ENCODE results near the gene PTBP2.

The PTBP2 gene

GRCh38 chr1:96815914-96816313 is 94.3 kb downstream of the PTBP2 start:
- Histone ChIP-seq H3K4me1 (ENCODE audit: low read length) (no peaks in the 10 kb centered on the region), H3K4me2 (ENCODE audit: low read length) (no peak overlapping the region), H3K9me3 (ENCODE audit: insufficient read depth, low read length) (no peaks in the 10 kb centered on the region), H3K36me3 (replicated peaks; ENCODE audit: low read depth, low read length) (peaks cover 14% of the 10 kb centered on the region), H3K9ac (ENCODE audit: low read length) (no peak overlapping the region), H3K79me2 (ENCODE audit: low read length) (no peaks in the 10 kb centered on the region), H3K4me3 (ENCODE audit: low read length) (no peak overlapping the region), H2AFZ (ENCODE audit: low read depth, low read length) (no peak overlapping the region), H4K20me1 (ENCODE audit: insufficient read depth, low read length) (no peaks in the 10 kb centered on the region), H3K27me3 (ENCODE audit: low read depth, low read length) (no peaks in the 10 kb centered on the region), H3K27ac (ENCODE audit: low read length) (no peak overlapping the region)
- no peak for TF ChIP-seq EZH2phosphoT487 (IDR thresholded peaks at IDR 0.05; ENCODE audit: low read depth)
- TF ChIP-seq, protein P1, sequence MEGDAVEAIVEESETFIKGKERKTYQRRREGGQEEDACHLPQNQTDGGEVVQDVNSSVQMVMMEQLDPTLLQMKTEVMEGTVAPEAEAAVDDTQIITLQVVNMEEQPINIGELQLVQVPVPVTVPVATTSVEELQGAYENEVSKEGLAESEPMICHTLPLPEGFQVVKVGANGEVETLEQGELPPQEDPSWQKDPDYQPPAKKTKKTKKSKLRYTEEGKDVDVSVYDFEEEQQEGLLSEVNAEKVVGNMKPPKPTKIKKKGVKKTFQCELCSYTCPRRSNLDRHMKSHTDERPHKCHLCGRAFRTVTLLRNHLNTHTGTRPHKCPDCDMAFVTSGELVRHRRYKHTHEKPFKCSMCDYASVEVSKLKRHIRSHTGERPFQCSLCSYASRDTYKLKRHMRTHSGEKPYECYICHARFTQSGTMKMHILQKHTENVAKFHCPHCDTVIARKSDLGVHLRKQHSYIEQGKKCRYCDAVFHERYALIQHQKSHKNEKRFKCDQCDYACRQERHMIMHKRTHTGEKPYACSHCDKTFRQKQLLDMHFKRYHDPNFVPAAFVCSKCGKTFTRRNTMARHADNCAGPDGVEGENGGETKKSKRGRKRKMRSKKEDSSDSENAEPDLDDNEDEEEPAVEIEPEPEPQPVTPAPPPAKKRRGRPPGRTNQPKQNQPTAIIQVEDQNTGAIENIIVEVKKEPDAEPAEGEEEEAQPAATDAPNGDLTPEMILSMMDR (IDR thresholded peaks at IDR 0.05; ENCODE audit: low read depth, low read length): no peak

DNA sequence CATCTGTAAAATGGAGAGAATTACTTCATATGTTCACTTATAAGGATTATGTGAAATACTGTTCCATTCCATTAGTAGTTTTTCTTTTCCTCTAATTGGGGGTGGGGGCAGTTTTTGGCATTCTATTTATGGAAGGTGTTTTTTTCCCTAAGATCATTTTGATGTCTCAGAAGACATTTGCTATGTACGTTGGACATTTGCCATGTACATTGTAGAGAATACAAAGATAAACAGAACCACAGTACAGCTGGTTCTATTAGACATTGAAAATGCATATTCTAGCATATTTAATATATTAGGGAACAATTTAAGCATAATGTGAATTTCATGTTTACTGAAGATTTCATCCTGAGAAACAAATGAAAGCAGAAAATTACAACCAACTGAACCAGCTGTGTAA is 98.5 kb downstream of the PTBP2 start:
- no peak overlapping the region for H3K27ac ChIP-seq (ENCODE audit: low read length)
- TF ChIP-seq, protein P1 (IDR thresholded peaks at IDR 0.05; ENCODE audit: low read depth, low read length): no peak
- TF ChIP-seq EZH2phosphoT487 (IDR thresholded peaks at IDR 0.05; ENCODE audit: low read depth): no peak
- no peaks in the 10 kb centered on the region for H4K20me1 ChIP-seq (ENCODE audit: insufficient read depth, low read length)
- no peaks in the 10 kb centered on the region for H3K36me3 ChIP-seq (replicated peaks; ENCODE audit: low read depth, low read length)
- H3K4me2 ChIP-seq (ENCODE audit: low read length): no peak overlapping the region
- H3K27me3 ChIP-seq (ENCODE audit: low read depth, low read length): no peaks in the 10 kb centered on the region
- no peak overlapping the region for H2AFZ ChIP-seq (ENCODE audit: low read depth, low read length)
- no peak overlapping the region for H3K9ac ChIP-seq (ENCODE audit: low read length)
- H3K79me2 ChIP-seq (ENCODE audit: low read length): no peaks in the 10 kb centered on the region
- no peak overlapping the region for H3K4me3 ChIP-seq (ENCODE audit: low read length)
- no peaks in the 10 kb centered on the region for H3K9me3 ChIP-seq (ENCODE audit: insufficient read depth, low read length)
- H3K4me1 ChIP-seq (ENCODE audit: low read length): no peaks in the 10 kb centered on the region

GRCh38 chr1:96820671-96821070 is 99.1 kb downstream of the PTBP2 start:
- no peaks in the 10 kb centered on the region for H3K4me1 ChIP-seq (ENCODE audit: low read length)
- no peaks in the 10 kb centered on the region for H3K27me3 ChIP-seq (ENCODE audit: low read depth, low read length)
- no peaks in the 10 kb centered on the region for H4K20me1 ChIP-seq (ENCODE audit: insufficient read depth, low read length)
- no peak overlapping the region for H3K4me3 ChIP-seq (ENCODE audit: low read length)
- TF ChIP-seq EZH2phosphoT487 (IDR thresholded peaks at IDR 0.05; ENCODE audit: low read depth): no peak
- TF ChIP-seq, protein P1 (IDR thresholded peaks at IDR 0.05; ENCODE audit: low read depth, low read length): no peak
- no peaks in the 10 kb centered on the region for H3K36me3 ChIP-seq (replicated peaks; ENCODE audit: low read depth, low read length)
- H3K4me2 ChIP-seq (ENCODE audit: low read length): no peak overlapping the region
- H2AFZ ChIP-seq (ENCODE audit: low read depth, low read length): no peak overlapping the region
- H3K9me3 ChIP-seq (ENCODE audit: insufficient read depth, low read length): no peaks in the 10 kb centered on the region
- no peak overlapping the region for H3K9ac ChIP-seq (ENCODE audit: low read length)
- no peak overlapping the region for H3K27ac ChIP-seq (ENCODE audit: low read length)
- no peaks in the 10 kb centered on the region for H3K79me2 ChIP-seq (ENCODE audit: low read length)

- H3K9ac ChIP-seq (ENCODE audit: low read length): no peak overlapping the region
- H3K4me2 ChIP-seq (ENCODE audit: low read length): no peak overlapping the region
- H3K9me3 ChIP-seq (ENCODE audit: insufficient read depth, low read length): no peaks in the 10 kb centered on the region
- H3K27ac ChIP-seq (ENCODE audit: low read length): no peak overlapping the region
- H2AFZ ChIP-seq (ENCODE audit: low read depth, low read length): no peak overlapping the region
- H3K4me1 ChIP-seq (ENCODE audit: low read length): no peaks in the 10 kb centered on the region
- H4K20me1 ChIP-seq (ENCODE audit: insufficient read depth, low read length): no peaks in the 10 kb centered on the region
- no peaks in the 10 kb centered on the region for H3K36me3 ChIP-seq (replicated peaks; ENCODE audit: low read depth, low read length)
- H3K79me2 ChIP-seq (ENCODE audit: low read length): no peaks in the 10 kb centered on the region
- TF ChIP-seq EZH2phosphoT487 (IDR thresholded peaks at IDR 0.05; ENCODE audit: low read depth): no peak
- TF ChIP-seq, protein P1 (IDR thresholded peaks at IDR 0.05; ENCODE audit: low read depth, low read length): no peak
- H3K27me3 ChIP-seq (ENCODE audit: low read depth, low read length): no peaks in the 10 kb centered on the region
- no peak overlapping the region for H3K4me3 ChIP-seq (ENCODE audit: low read length)
Observed at GRCh38 chr1:96825231-96825630, 103.6 kb downstream of the PTBP2 start.

All from OCI-LY3 (cell line).